MM.1S (cell line): ENCODE results near the gene SLC35F3.

Experiments used
- DNase-seq: peaks from one replicate; pipeline ENCODE4 v3.0.0-alpha.2; 2015
- H2AFZ ChIP-seq: fragments of 300-600 bp; sonication (generic); 2 replicates; pipeline ENCODE4 v1.6.0; 2016; ENCODE audit warnings: antibody characterized with exemption, low read length
- H3F3A ChIP-seq: fragments of 300-600 bp; sonication (generic); 2 replicates; pipeline ENCODE4 v1.6.1; 2016; ENCODE audit warnings: mild to moderate bottlenecking, antibody characterized with exemption, low read length, moderate library complexity, mixed read lengths; ENCODE audit not compliant: insufficient read depth
- H3K27ac ChIP-seq: fragments of 300-600 bp; sonication (generic); 2 replicates; pipeline ENCODE4 v1.5.1; 2016; ENCODE audit warnings: mild to moderate bottlenecking, low read length
- H3K27me3 ChIP-seq: fragments of 300-600 bp; sonication (generic); replicated peaks from 2 replicates; pipeline ENCODE4 v1.6.0; 2016; ENCODE audit warnings: low read length; ENCODE audit not compliant: insufficient read depth
- H3K36me3 ChIP-seq: fragments of 300-600 bp; sonication (generic); replicated peaks from 2 replicates; pipeline ENCODE4 v1.6.1; 2016; ENCODE audit warnings: mild to moderate bottlenecking, low read length, mixed read lengths; ENCODE audit not compliant: insufficient read depth
- H3K4me1 ChIP-seq: fragments of 300-600 bp; sonication (generic); 2 replicates; pipeline ENCODE4 v1.6.1; 2016; ENCODE audit warnings: low read length, mixed read lengths
- H3K4me2 ChIP-seq: fragments of 300-600 bp; sonication (generic); 2 replicates; pipeline ENCODE4 v1.6.0; 2016; ENCODE audit warnings: low read depth, low read length
- H3K4me3 ChIP-seq: fragments of 300-600 bp; sonication (generic); 2 replicates; pipeline ENCODE4 v1.5.1; 2016; ENCODE audit warnings: low read length, mixed read lengths
- H3K79me2 ChIP-seq: fragments of 300-600 bp; sonication (generic); 2 replicates; pipeline ENCODE4 v1.6.1; 2016; ENCODE audit warnings: mixed run types, low read length, mixed read lengths
- H3K9ac ChIP-seq: fragments of 300-600 bp; sonication (generic); 2 replicates; pipeline ENCODE4 v1.6.1; 2016; ENCODE audit warnings: low read length, mixed read lengths
- H3K9me2 ChIP-seq: fragments of 300-600 bp; sonication (generic); replicated peaks from 2 replicates; pipeline ENCODE4 v1.6.1; 2016; ENCODE audit warnings: mild to moderate bottlenecking, low read length, mixed read lengths; ENCODE audit not compliant: insufficient read depth
- H3K9me3 ChIP-seq: fragments of 300-600 bp; sonication (generic); replicated peaks from 2 replicates; pipeline ENCODE4 v1.6.1; 2016; ENCODE audit warnings: mild to moderate bottlenecking, low read length, mixed read lengths; ENCODE audit not compliant: insufficient read depth
- H4K20me1 ChIP-seq: fragments of 300-600 bp; sonication (generic); 2 replicates; pipeline ENCODE4 v1.6.1; 2016; ENCODE audit warnings: mild to moderate bottlenecking, low read length, moderate library complexity, mixed read lengths; ENCODE audit not compliant: insufficient read depth
- EZH2 ChIP-seq: fragments of 300-600 bp; sonication (generic); optimal IDR thresholded peaks from 2 replicates; pipeline ENCODE3; 2017; ENCODE audit warnings: low read depth, mild to moderate bottlenecking, antibody characterized with exemption, low read length, mixed read lengths
- EZH2phosphoT487 ChIP-seq: fragments of 300-600 bp; sonication (generic); IDR thresholded peaks from 2 replicates; pipeline ENCODE4 v1.6.1; 2018; ENCODE audit warnings: antibody characterized with exemption, low read length
- TF ChIP-seq, protein P1 (sequence below): fragments of 300-600 bp; sonication (generic); IDR thresholded peaks from 2 replicates; pipeline ENCODE4 v1.5.1; 2016; ENCODE audit warnings: antibody characterized with exemption, low read length, mixed read lengths

The SLC35F3 gene

DNA sequence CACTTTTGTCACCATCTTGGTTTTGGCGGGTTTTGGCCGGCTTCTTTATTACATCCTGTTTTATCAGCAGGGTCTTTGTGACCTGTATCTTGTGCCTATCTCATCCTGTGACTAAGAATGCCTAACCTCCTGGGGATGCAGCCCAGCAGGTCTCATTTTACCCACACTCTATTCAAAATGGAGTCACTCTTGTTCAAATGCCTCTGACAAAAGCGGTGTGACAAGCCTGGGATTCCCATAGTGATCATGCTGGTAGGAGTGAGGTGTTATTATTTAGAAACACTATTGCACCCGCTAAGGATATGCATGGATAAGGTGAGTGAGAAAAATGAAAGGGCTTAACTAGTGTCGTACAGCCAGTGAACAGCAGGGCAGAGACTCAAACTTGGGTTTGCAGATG is 357.1 kb downstream of the SLC35F3 start:
- Histone ChIP-seq H3K27me3 (no peaks in the 10 kb centered on the region), H2AFZ (no peak overlapping the region), H3K9ac (no peak overlapping the region), H3K36me3 (no peaks in the 10 kb centered on the region), H3K79me2 (no peaks in the 10 kb centered on the region), H3K4me1 (no peaks in the 10 kb centered on the region), H3F3A (no peaks in the 10 kb centered on the region), H3K9me2 (no peaks in the 10 kb centered on the region), H3K4me2 (no peak overlapping the region), H4K20me1 (no peaks in the 10 kb centered on the region), H3K27ac (no peak overlapping the region), H3K9me3 (no peaks in the 10 kb centered on the region), H3K4me3 (no peak overlapping the region)
- no peak for DNase-seq
- TF ChIP-seq, protein P1, sequence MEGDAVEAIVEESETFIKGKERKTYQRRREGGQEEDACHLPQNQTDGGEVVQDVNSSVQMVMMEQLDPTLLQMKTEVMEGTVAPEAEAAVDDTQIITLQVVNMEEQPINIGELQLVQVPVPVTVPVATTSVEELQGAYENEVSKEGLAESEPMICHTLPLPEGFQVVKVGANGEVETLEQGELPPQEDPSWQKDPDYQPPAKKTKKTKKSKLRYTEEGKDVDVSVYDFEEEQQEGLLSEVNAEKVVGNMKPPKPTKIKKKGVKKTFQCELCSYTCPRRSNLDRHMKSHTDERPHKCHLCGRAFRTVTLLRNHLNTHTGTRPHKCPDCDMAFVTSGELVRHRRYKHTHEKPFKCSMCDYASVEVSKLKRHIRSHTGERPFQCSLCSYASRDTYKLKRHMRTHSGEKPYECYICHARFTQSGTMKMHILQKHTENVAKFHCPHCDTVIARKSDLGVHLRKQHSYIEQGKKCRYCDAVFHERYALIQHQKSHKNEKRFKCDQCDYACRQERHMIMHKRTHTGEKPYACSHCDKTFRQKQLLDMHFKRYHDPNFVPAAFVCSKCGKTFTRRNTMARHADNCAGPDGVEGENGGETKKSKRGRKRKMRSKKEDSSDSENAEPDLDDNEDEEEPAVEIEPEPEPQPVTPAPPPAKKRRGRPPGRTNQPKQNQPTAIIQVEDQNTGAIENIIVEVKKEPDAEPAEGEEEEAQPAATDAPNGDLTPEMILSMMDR = no peak
- TF ChIP-seq EZH2phosphoT487 = no peak
- TF ChIP-seq EZH2 = no peak

DNA sequence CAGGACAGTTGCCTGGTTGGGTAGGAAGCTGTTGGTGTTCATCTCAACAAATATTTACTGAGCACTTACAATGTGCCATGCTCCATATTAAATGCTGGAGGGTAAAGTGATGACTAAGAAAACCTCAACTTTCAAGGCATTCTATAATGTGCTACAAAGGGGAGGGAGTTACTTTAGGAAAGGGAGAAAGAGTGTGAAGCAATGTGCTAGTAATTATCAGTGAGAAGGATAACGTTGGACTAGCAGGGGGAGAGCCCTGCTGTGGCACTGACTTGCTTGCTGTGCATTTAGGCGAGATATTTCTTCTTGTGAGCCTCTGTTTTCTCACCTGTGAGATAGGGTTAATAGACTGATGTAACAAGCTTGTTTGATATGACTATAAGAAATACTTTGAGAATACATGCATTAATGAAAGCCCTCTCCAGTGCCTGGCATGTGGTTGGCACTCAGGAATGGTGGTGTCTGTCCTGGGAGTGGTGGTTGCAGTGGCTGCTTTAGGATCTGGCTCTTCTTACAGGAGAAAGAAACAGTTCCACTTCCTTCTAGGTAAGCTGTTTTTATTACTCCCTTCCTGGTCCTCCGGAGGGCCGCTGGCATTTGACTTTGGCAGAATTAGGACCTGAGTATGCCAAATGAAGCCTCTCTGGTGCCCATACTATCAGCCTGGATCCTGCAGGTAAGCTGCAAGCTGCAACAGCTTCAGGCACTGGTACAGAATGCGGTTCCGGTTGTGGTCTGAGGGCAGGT is 357.7 kb downstream of the SLC35F3 start:
- H3K9me2 ChIP-seq = no peaks in the 10 kb centered on the region
- H3F3A ChIP-seq = no peaks in the 10 kb centered on the region
- no peak overlapping the region for H3K9ac ChIP-seq
- TF ChIP-seq, protein P1 = no peak
- TF ChIP-seq EZH2 (no peak), EZH2phosphoT487 (no peak)
- no peak overlapping the region for H2AFZ ChIP-seq
- H3K36me3 ChIP-seq = no peaks in the 10 kb centered on the region
- no peaks in the 10 kb centered on the region for H3K79me2 ChIP-seq
- DNase-seq = no peak
- no peak overlapping the region for H3K4me3 ChIP-seq
- no peak overlapping the region for H3K4me2 ChIP-seq
- no peaks in the 10 kb centered on the region for H3K9me3 ChIP-seq
- no peaks in the 10 kb centered on the region for H4K20me1 ChIP-seq
- no peak overlapping the region for H3K27ac ChIP-seq
- no peaks in the 10 kb centered on the region for H3K4me1 ChIP-seq
- H3K27me3 ChIP-seq = no peaks in the 10 kb centered on the region

DNA sequence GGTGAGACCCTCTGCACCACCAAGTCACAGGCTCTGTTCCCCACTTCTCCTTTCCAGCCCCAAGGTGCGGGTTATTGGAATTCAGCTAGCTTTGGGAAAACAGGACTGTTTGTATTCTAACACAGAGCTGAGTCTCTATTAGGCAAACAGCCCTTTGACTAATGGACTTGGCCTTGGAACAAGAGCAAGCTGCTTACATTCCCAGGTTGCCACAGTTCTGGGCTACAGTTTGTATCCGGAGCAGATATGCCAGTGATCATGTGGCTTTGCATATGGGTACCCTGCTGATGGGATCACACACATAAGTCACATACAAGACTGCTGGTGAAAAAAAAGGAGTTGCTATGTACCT is 358.3 kb downstream of the SLC35F3 start:
- no peak overlapping the region for H3K4me3 ChIP-seq
- no peaks in the 10 kb centered on the region for H3K9me2 ChIP-seq
- H3K27ac ChIP-seq = no peak overlapping the region
- no peak overlapping the region for H3K4me2 ChIP-seq
- no peak overlapping the region for H2AFZ ChIP-seq
- no peaks in the 10 kb centered on the region for H3K4me1 ChIP-seq
- no peaks in the 10 kb centered on the region for H3K9me3 ChIP-seq
- H3K27me3 ChIP-seq = no peaks in the 10 kb centered on the region
- no peaks in the 10 kb centered on the region for H3K36me3 ChIP-seq
- no peaks in the 10 kb centered on the region for H4K20me1 ChIP-seq
- no peak for DNase-seq
- TF ChIP-seq EZH2phosphoT487 = no peak
- TF ChIP-seq, protein P1 = no peak
- TF ChIP-seq EZH2 = no peak
- H3K9ac ChIP-seq = no peak overlapping the region
- no peaks in the 10 kb centered on the region for H3K79me2 ChIP-seq
- no peaks in the 10 kb centered on the region for H3F3A ChIP-seq
